Peyer's patch (tissue), 4 donors: ENCODE measurements around the gene STX16. TPM values are rescaled to one million over a fixed set of nuclear protein-coding genes. Genes with fewer than 3 reads are reported as not detected.

Experiments used
- DNase-seq, 3 donors: peaks; one replicate each; pipeline ENCODE4 v3.0.0-alpha.2; 2017 to 2019
- H3K27ac ChIP-seq, 4 donors: fragments of 200-600 bp; sonication (generic); one replicate each; pipeline ENCODE4 v1.5.1; 2016 to 2019
- H3K27me3 ChIP-seq, 2 donors: fragments of 200-600 bp; sonication (generic); one replicate each; pipeline ENCODE4 v1.5.1; 2019
- H3K36me3 ChIP-seq, 3 donors: fragments of 200-600 bp; sonication (generic); one replicate each; pipeline ENCODE4 v1.5.1; 2016 to 2019
- H3K4me1 ChIP-seq, 4 donors: fragments of 200-600 bp; sonication (generic); one replicate each; pipeline ENCODE4 v1.5.1; 2016 to 2019
- H3K4me3 ChIP-seq, 4 donors: fragments of 200-600 bp; sonication (generic); 1 replicate in 3 of 4; 2 replicates in 1 of 4; pipeline ENCODE4 v1.5.1; 2016 to 2019; ENCODE audit warnings: mild to moderate bottlenecking in 1 of 4
- H3K9me3 ChIP-seq, 4 donors: fragments of 200-600 bp; sonication (generic); one replicate each; pipeline ENCODE4 v1.5.1; 2016 to 2019; ENCODE audit warnings: mild to moderate bottlenecking in 1 of 4
- POLR2A ChIP-seq, 2 donors: fragments of 450-650 bp; IDR thresholded peaks; one replicate each; pipeline ENCODE4 v1.5.1; 2017; ENCODE audit warnings: antibody characterized with exemption in 2 of 2, mild to moderate bottlenecking in 2 of 2, moderate library complexity in 2 of 2
- total RNA-seq, 4 donors: library from RNA; depleted of rRNA; stranded (reverse); fragments of >200 nt; gene quantifications; one replicate each; pipeline ENCODE4 v1.1.0, GENCODE V29; 2016
- TF ChIP-seq, protein P1 (sequence below), 6 experiments: fragments of 450-650 bp in 4 of 6; fragments of 200-600 bp in 2 of 6; sonication (generic) in 1 of 6; IDR thresholded peaks; one replicate each; pipeline ENCODE4 v1.5.1; 2017 to 2019; ENCODE audit warnings: antibody characterized with exemption in 6 of 6, mild to moderate bottlenecking in 3 of 6, moderate library complexity in 1 of 6

The STX16 gene
- total RNA-seq, 4 donors from 2014 or later = 58.0 to 262 (median 84.0) TPM

DNA sequence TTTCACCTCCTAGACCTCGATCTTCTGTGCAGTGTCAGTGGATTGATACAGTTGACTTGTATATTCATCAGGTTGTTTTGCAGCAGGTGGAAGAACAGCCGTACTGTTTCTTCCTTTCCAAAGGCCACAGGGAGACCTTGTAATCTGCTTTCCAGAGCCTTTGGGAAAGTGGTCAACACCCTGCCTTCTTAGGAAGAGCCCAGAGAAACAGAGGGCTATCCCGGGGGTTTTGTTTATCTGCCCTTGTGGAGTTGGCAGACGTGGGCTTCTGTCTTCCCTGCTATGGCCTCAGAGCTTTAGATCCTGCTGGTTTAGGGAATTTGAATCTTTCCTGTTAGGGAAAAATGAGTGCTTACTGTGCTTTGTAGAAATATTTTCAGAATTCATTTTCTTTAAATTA is 19.6 kb downstream of the STX16 start:
- H3K4me3 ChIP-seq = no peak overlapping the region
- peaks cover 0 to 74% (median 0%) of the 10 kb centered on the region in 3 donors for H3K36me3 ChIP-seq
- DNase-seq = no peak
- no peak for TF ChIP-seq POLR2A (IDR thresholded peaks at IDR 0.05)
- TF ChIP-seq, protein P1, sequence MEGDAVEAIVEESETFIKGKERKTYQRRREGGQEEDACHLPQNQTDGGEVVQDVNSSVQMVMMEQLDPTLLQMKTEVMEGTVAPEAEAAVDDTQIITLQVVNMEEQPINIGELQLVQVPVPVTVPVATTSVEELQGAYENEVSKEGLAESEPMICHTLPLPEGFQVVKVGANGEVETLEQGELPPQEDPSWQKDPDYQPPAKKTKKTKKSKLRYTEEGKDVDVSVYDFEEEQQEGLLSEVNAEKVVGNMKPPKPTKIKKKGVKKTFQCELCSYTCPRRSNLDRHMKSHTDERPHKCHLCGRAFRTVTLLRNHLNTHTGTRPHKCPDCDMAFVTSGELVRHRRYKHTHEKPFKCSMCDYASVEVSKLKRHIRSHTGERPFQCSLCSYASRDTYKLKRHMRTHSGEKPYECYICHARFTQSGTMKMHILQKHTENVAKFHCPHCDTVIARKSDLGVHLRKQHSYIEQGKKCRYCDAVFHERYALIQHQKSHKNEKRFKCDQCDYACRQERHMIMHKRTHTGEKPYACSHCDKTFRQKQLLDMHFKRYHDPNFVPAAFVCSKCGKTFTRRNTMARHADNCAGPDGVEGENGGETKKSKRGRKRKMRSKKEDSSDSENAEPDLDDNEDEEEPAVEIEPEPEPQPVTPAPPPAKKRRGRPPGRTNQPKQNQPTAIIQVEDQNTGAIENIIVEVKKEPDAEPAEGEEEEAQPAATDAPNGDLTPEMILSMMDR (IDR thresholded peaks at IDR 0.05) = no peak
- H3K27ac ChIP-seq = no peak overlapping the region
- no peaks in the 10 kb centered on the region for H3K27me3 ChIP-seq
- H3K9me3 ChIP-seq = no peaks in the 10 kb centered on the region
- H3K4me1 ChIP-seq = no peaks in the 10 kb centered on the region

DNA sequence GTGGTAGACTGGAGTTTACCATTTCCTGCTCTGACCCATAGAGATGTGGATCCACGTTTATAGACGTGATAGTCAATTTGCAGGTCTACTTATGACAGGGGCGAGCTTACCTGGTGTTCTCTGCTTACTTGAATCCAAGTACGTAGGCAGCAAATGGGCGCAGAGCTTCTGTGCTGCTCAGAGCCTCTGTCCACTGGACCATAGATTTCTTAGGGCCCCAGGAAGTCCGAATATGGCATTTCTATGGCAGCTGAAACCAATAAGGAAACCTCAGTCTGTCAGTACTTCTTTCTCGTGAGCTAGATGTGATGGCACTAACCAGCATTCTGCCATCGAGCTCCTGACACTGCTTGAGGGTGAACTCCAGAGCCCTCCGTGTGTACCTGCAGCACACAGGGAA is 22.0 kb downstream of the STX16 start:
- TF ChIP-seq, protein P1 (IDR thresholded peaks at IDR 0.05) = no peak
- no peak for TF ChIP-seq POLR2A (IDR thresholded peaks at IDR 0.05)
- H3K9me3 ChIP-seq = no peaks in the 10 kb centered on the region
- no peak overlapping the region for H3K27ac ChIP-seq
- H3K36me3 ChIP-seq = peaks cover 0 to 92% (median 0%) of the 10 kb centered on the region in 3 donors
- H3K4me1 ChIP-seq = no peaks in the 10 kb centered on the region
- H3K27me3 ChIP-seq = no peaks in the 10 kb centered on the region
- DNase-seq = no peak
- H3K4me3 ChIP-seq = no peak overlapping the region

DNA sequence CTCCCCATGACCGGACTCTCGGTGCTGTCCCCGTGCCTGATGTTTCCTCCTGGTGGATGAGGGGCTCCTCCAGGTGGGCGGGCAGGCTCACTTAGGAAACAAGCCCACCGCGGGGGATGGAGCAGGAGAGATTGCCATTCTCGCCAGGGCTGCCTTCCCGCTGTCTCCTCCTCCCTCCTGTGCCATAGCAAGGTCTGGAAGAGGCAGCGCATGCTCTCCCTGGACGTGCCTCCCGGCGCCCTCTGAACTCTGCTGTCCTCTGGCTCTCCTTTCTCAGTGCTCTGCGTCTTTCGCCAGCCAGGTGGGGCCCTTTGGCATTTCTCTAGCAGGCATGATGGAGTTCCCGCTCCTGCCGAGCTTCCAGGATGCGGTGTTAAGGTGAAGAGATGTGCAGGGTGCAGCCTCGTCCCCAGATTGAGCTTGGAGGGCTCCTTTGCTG is 24.1 kb downstream of the STX16 start:
- Histone ChIP-seq H3K36me3 (peaks cover 0 to 93% (median 0%) of the 10 kb centered on the region in 3 donors), H3K27me3 (no peaks in the 10 kb centered on the region)
- TF ChIP-seq, protein P1 (IDR thresholded peaks at IDR 0.05) = no peak
- no peak for TF ChIP-seq POLR2A (IDR thresholded peaks at IDR 0.05)

DNA sequence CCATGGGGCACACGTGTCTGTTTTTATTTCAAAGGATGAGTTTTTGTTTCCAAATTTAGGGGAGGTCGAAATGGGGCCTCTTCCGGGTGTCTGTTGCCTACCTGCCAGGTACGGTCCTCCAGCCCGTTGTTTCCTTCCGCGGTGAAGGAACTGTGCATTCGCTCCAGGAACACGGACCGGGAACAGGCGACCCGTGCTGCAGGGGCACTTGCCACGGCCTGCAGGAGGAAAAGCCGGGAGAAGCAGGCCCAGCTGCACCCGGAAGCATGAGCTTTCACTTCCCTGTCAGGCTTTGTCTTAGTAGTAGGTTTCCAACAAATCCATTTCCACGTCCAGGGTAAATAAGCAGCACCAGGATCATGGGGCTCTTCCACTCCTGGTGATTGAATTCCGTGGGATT is 24.6 kb downstream of the STX16 start:
- no peak for TF ChIP-seq POLR2A (IDR thresholded peaks at IDR 0.05)
- TF ChIP-seq, protein P1 (IDR thresholded peaks at IDR 0.05) = no peak
- DNase-seq = no peak
- Histone ChIP-seq H3K36me3 (peaks cover 0 to 93% (median 0%) of the 10 kb centered on the region in 3 donors), H3K27me3 (no peaks in the 10 kb centered on the region), H3K27ac (no peak overlapping the region), H3K9me3 (no peaks in the 10 kb centered on the region), H3K4me1 (no peaks in the 10 kb centered on the region), H3K4me3 (no peak overlapping the region)

More for the DNA sequence above, 24.1 kb downstream of the STX16 start:
- H3K4me1 ChIP-seq = no peaks in the 10 kb centered on the region
- no peak overlapping the region for H3K4me3 ChIP-seq
- DNase-seq = no peak
- no peaks in the 10 kb centered on the region for H3K9me3 ChIP-seq
- no peak overlapping the region for H3K27ac ChIP-seq

DNA sequence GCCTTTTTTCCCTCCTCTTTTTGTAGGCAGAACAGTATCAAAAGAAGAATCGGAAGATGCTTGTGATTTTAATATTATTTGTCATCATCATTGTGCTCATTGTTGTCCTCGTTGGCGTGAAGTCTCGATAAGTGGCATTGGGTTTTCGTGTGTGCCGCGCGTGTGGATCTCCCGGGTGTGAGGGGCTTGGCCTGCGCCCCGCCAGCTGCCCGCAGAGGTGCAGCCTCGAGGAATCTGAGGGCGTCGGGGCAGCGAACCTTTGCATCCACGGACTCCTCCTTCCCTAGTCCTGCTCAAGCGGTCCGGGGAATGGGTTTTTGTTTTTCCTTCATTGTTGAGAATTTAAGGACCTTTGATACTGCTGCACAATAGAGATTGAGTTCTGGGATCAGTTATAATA is 25.1 kb downstream of the STX16 start:
- H3K36me3 ChIP-seq = peaks cover 0 to 91% (median 0%) of the 10 kb centered on the region in 3 donors
- no peak for DNase-seq
- H3K27me3 ChIP-seq = no peaks in the 10 kb centered on the region

More for the DNA sequence above, 25.1 kb downstream of the STX16 start:
- H3K4me3 ChIP-seq = no peak overlapping the region
- no peaks in the 10 kb centered on the region for H3K9me3 ChIP-seq
- TF ChIP-seq POLR2A (IDR thresholded peaks at IDR 0.05) = no peak
- TF ChIP-seq, protein P1 (IDR thresholded peaks at IDR 0.05) = no peak
- H3K4me1 ChIP-seq = no peaks in the 10 kb centered on the region
- no peak overlapping the region for H3K27ac ChIP-seq
